Measurements from ENCODE around the gene TMEM35A. TPM values are rescaled to one million over a fixed set of nuclear protein-coding genes. Genes with fewer than 3 reads are reported as not detected.
A peak's percentile ranks its signal among the peaks of the same experiment; 100 is the strongest.
"Not testable (repeated sequence)": the region's sequence is repeated elsewhere in the genome, so short reads cannot be mapped to it uniquely, and the experiment has no call there.

The TMEM35A gene
- total and polyA plus RNA-seq, 2 donors from 2014 or later = 0.75 to 1.1 TPM

DNA sequence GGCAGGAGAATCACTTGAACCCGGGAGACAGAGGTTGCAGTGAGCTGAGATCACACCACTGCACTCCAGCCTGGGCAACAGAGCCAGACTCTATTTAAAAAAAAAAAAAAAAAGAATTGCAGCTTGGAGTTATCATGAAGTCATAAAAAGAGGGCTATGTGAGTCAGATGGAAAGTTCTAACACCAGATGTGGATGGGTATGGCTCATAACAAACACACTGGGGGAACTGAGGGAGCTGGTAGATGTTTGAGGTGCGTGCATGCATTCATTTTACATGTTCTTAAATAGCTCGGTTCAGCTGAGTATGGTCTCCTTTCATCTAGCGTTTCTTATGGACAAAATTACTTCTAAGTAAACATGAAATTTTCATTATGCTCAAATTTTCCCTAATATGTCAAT, 38.5 kb upstream of the TMEM35A start:
- H3K27me3 ChIP-seq (ENCODE audit: control insufficient read depth, insufficient read depth, low read length) = no peaks in the 10 kb centered on the region
- no peak overlapping the region for H3K9ac ChIP-seq (ENCODE audit: low read length in 3 of 3)
- no peaks in the 10 kb centered on the region for H3K4me1 ChIP-seq (ENCODE audit: control insufficient read depth in 2 of 3, insufficient read depth in 2 of 3, low read depth in 1 of 3, low read length in 3 of 3)
- H3K9me3 ChIP-seq (ENCODE audit: control insufficient read depth in 2 of 3, insufficient read depth in 1 of 3, low read length in 3 of 3) = no peaks in the 10 kb centered on the region
- no peak for FAIRE-seq
- peaks cover 0 to 11% (median 0%) of the 10 kb centered on the region in 3 donors for H3K36me3 ChIP-seq (ENCODE audit: control insufficient read depth in 2 of 3, insufficient read depth in 3 of 3, low read length in 3 of 3)
- intact Hi-C loops (cut with DNase I) = no loop called here
- TF ChIP-seq CTCF (IDR thresholded peaks at IDR 0.05; ENCODE audit: borderline replicate concordance, extremely low read depth, insufficient read depth) = no peak
- H3K4me3 ChIP-seq (ENCODE audit: low read length in 3 of 3) = no peak overlapping the region
- no peak overlapping the region for H3K27ac ChIP-seq (ENCODE audit: low read depth in 2 of 2, low read length in 2 of 2)
- no peak for DNase-seq

DNA sequence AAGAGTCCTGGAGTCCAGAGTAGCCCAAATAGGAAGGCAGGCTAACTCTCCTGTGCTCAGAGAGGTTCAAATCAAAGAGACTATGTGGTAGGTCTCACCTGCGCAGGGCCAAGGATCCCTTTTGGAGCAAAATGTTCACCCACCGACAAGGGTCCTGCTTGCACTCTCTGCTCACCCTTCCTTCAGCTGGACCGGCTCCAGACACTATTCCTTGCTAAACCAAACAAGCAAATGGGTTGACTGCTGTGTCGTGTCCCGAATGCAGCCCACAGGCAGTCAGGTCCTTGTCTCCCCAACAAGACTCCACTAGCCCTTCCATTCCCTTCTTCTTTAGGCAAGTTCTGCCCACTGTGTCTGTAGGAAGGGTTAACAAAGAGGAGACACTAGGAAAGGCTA, 27.5 kb upstream of the TMEM35A start:
- DNase-seq = no peak
- Histone ChIP-seq H3K27ac (ENCODE audit: low read depth in 2 of 2, low read length in 2 of 2) (peak overlapping the region in 1 of 2 donors; percentile 63), H3K9ac (ENCODE audit: low read length in 3 of 3) (peak overlapping the region; percentile 38 to 81 (median 60)), H3K36me3 (ENCODE audit: control insufficient read depth in 2 of 3, insufficient read depth in 3 of 3, low read length in 3 of 3) (no peaks in the 10 kb centered on the region), H3K27me3 (ENCODE audit: control insufficient read depth, insufficient read depth, low read length) (no peaks in the 10 kb centered on the region), H3K9me3 (ENCODE audit: control insufficient read depth in 2 of 3, insufficient read depth in 1 of 3, low read length in 3 of 3) (no peaks in the 10 kb centered on the region), H3K4me3 (ENCODE audit: low read length in 3 of 3) (peak overlapping the region; percentile 47 to 89 (median 87)), H3K4me1 (ENCODE audit: control insufficient read depth in 2 of 3, insufficient read depth in 2 of 3, low read depth in 1 of 3, low read length in 3 of 3) (peaks cover 0 to 3% (median 0%) of the 10 kb centered on the region in 3 donors)
- intact Hi-C loops (cut with DNase I) = no loop called here
- TF ChIP-seq CTCF (IDR thresholded peaks at IDR 0.05; ENCODE audit: borderline replicate concordance, extremely low read depth, insufficient read depth) = no peak
- no peak for FAIRE-seq

DNA sequence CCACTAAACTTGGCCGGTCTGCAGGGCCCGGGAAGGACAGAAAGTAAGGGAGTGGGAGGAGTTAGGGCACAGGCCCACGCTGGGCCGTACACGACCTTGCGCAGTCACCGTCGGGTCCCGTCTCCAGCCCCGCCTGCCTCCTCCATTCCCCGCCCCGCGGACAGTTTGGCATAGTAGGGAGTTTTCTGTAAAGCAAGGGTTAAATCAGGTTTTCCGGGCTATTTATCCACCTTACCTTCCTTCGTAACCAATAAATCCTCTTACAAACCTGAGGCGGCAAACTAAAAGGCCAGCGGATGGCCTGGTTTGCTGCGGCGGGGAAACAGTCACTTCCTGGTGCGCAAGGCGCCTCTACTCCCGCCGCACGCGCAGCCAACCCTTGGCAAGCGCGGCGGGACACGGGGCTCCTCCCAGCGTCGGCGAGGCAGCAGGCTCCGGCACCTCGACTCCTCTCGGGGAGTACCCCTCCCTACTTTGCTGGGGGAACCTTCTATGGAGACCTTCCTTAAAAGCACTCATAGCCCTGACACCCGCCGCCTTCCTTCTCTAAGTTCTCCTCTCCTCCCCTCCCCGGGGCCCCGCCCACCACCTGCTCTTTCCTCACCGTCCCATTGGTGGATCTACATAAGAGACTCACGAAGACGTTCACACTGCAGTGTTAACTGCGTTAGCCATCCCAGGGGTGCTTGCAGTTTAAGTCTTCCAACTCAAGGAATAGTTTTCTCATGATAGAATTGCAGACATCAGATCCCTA, 27.0 kb upstream of the TMEM35A start, which contains the start of gene TRMT2B:
Gene TRMT2B, minus strand, starts transcription at position 563 of the 754 bp plus-strand sequence. CDS start 9,822 bp downstream, outside the sequence.
- H3K9me3 ChIP-seq (ENCODE audit: control insufficient read depth in 2 of 3, insufficient read depth in 1 of 3, low read length in 3 of 3) = no peaks in the 10 kb centered on the region
- peak within 1 kb of the TSS; percentile 51 to 81 (median 60) for H3K9ac ChIP-seq (ENCODE audit: low read length in 3 of 3)
- no peaks in the 10 kb centered on the region for H3K36me3 ChIP-seq (ENCODE audit: control insufficient read depth in 2 of 3, insufficient read depth in 3 of 3, low read length in 3 of 3)
- no peaks in the 10 kb centered on the region for H3K27me3 ChIP-seq (ENCODE audit: control insufficient read depth, insufficient read depth, low read length)
- H3K4me1 ChIP-seq (ENCODE audit: control insufficient read depth in 2 of 3, insufficient read depth in 2 of 3, low read depth in 1 of 3, low read length in 3 of 3) = peaks cover 0 to 3% (median 0%) of the 10 kb centered on the region in 3 donors
- peak within 1 kb of the TSS; percentile 63 to 86 for H3K27ac ChIP-seq (ENCODE audit: low read depth in 2 of 2, low read length in 2 of 2)
- intact Hi-C loops (cut with DNase I) = no loop called here
- DNase-seq (peak; percentile 67 to 91 (median 76)), FAIRE-seq (no peak)
- TF ChIP-seq CTCF (IDR thresholded peaks at IDR 0.05; ENCODE audit: borderline replicate concordance, extremely low read depth, insufficient read depth) = no peak
- peak within 1 kb of the TSS; percentile 47 to 89 (median 87) for H3K4me3 ChIP-seq (ENCODE audit: low read length in 3 of 3)

DNA sequence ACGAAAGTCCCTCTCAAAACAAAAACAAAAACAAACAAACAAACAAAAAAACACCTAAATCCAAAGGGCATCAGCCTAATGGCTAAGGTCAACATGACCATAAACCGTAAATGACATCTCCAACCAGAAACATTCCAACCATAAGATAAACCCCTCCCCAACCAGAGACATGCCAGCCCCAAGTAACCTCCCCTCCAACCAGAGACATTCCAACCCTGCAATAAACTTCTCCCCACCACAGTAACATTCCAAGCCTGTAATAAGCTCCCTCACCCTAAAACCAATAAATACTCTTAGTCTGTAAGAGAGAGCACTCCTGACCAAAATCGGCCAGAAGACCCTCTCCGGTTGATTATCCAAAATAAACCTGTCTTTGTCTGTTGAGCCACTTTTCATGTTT, 22.1 kb upstream of the TMEM35A start:
- H3K4me1 ChIP-seq (ENCODE audit: control insufficient read depth in 2 of 3, insufficient read depth in 2 of 3, low read depth in 1 of 3, low read length in 3 of 3); H3K4me3 ChIP-seq (ENCODE audit: low read length in 3 of 3); FAIRE-seq; H3K9ac ChIP-seq (ENCODE audit: low read length in 3 of 3); H3K36me3 ChIP-seq (ENCODE audit: control insufficient read depth in 2 of 3, insufficient read depth in 3 of 3, low read length in 3 of 3); intact Hi-C loops (cut with DNase I); H3K27me3 ChIP-seq (ENCODE audit: control insufficient read depth, insufficient read depth, low read length); H3K9me3 ChIP-seq (ENCODE audit: control insufficient read depth in 2 of 3, insufficient read depth in 1 of 3, low read length in 3 of 3); H3K27ac ChIP-seq (ENCODE audit: low read depth in 2 of 2, low read length in 2 of 2); DNase-seq: not testable (repeated sequence)

All from kidney (tissue), 14 donors.